Progenitor cell of endocrine pancreas (in vitro differentiated cells): ENCODE results near the gene SH3RF2. TPM values are rescaled to one million over a fixed set of nuclear protein-coding genes. Genes with fewer than 3 reads are reported as not detected.
"Not testable (repeated sequence)": the region's sequence is repeated elsewhere in the genome, so short reads cannot be mapped to it uniquely, and the experiment has no call there.

Source experiments
- DNase-seq: peaks from one replicate; pipeline ENCODE4 v3.0.0; 2021; ENCODE audit warnings: low spot score; ENCODE audit not compliant: unreplicated experiment
- H3K27ac Mint-ChIP-seq: 2 replicates; pipeline ENCODE4 v1.8.0; 2021; ENCODE audit warnings: mild to moderate bottlenecking, moderate library complexity, mixed read lengths
- H3K27me3 Mint-ChIP-seq: 2 replicates; pipeline ENCODE4 v1.8.0; 2021; ENCODE audit warnings: mixed read lengths
- H3K36me3 Mint-ChIP-seq: 2 replicates; pipeline ENCODE4 v1.8.0; 2022; ENCODE audit warnings: mixed read lengths; ENCODE audit not compliant: insufficient read depth
- H3K4me1 Mint-ChIP-seq: 2 replicates; pipeline ENCODE4 v1.8.0; 2021; ENCODE audit warnings: low read depth, mixed read lengths
- H3K4me3 Mint-ChIP-seq: 2 replicates; pipeline ENCODE4 v1.8.0; 2021; ENCODE audit warnings: low read depth, mild to moderate bottlenecking, moderate library complexity, mixed read lengths
- H3K9me3 Mint-ChIP-seq: 2 replicates; pipeline ENCODE4 v1.8.0; 2021; ENCODE audit warnings: low read depth, mixed read lengths
- long read RNA-seq: library from polyadenylated mRNA; unstranded; transcript quantifications from one replicate; pipeline ENCODE4 v2.0.0, GENCODE V29; 2020
- total RNA-seq: library from RNA; stranded (reverse); gene quantifications from 2 replicates; pipeline ENCODE4 v1.2.1, GENCODE V29; 2021
- TF ChIP-seq, protein P1 (sequence below): fragments of 200-600 bp; sonication (generic); IDR thresholded peaks from one replicate; pipeline ENCODE4 v1.5.0; 2021; ENCODE audit warnings: antibody characterized with exemption, mild to moderate bottlenecking; ENCODE audit not compliant: unreplicated experiment

Gene SH3RF2, protein sequence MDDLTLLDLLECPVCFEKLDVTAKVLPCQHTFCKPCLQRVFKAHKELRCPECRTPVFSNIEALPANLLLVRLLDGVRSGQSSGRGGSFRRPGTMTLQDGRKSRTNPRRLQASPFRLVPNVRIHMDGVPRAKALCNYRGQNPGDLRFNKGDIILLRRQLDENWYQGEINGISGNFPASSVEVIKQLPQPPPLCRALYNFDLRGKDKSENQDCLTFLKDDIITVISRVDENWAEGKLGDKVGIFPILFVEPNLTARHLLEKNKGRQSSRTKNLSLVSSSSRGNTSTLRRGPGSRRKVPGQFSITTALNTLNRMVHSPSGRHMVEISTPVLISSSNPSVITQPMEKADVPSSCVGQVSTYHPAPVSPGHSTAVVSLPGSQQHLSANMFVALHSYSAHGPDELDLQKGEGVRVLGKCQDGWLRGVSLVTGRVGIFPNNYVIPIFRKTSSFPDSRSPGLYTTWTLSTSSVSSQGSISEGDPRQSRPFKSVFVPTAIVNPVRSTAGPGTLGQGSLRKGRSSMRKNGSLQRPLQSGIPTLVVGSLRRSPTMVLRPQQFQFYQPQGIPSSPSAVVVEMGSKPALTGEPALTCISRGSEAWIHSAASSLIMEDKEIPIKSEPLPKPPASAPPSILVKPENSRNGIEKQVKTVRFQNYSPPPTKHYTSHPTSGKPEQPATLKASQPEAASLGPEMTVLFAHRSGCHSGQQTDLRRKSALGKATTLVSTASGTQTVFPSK
- total RNA-seq: 16.7 and 17.6 TPM in 2 replicates
- long read RNA-seq, partial matches to known transcripts: 10 of 20 reads
- long read RNA-seq, other reads (novel, unspliced or antisense): 9 of 20 reads

DNA sequence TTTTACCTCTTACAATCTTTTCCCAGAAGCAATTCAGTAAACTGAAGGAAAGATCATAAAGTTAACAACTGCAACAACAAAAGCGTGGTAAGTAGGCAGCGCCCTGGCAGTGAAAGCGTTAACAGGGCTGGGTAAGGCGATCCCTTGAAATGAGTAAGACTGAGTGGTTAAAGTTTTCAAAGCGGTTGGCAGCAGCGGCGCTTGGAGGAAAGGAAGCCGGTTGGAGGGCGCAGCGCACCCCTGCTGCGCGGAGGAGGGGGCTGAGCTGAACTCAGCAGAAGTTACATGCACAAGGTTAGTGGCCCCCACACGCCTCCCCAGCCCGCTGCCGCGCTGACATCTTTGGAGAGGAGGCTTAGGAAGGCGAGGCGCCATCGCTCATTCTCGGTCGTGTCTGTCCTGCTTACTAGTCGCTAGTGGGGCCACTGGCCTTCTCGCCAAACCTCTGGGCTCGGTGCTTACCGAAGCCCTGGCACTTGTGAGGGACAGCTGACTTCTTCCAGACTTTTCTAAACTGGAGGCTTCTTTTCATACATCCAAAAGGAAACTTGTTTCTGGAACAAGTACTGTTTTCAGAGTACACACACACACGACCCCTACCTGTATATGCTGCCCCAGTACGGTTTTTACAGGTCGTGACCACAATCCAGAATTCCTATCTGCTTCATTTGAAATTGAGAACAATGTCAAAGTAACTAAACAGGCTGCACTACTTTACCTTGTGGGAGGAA is at the start of gene SH3RF2:
TSS of gene SH3RF2 (plus strand) at position 178 of the 731 bp plus-strand sequence. CDS start 1,351 bp downstream, outside the sequence.
- Mint-ChIP-seq H3K27ac (peak within 1 kb of the TSS; percentile 79), H3K9me3 (no peaks in the 10 kb centered on the region), H3K4me1 (peaks cover 43% of the 10 kb centered on the region), H3K27me3 (no peaks in the 10 kb centered on the region), H3K4me3 (peak within 1 kb of the TSS; percentile 81), H3K36me3 (peaks cover 1% of the 10 kb centered on the region)
- DNase-seq: peak; percentile 48
- TF ChIP-seq, protein P1, sequence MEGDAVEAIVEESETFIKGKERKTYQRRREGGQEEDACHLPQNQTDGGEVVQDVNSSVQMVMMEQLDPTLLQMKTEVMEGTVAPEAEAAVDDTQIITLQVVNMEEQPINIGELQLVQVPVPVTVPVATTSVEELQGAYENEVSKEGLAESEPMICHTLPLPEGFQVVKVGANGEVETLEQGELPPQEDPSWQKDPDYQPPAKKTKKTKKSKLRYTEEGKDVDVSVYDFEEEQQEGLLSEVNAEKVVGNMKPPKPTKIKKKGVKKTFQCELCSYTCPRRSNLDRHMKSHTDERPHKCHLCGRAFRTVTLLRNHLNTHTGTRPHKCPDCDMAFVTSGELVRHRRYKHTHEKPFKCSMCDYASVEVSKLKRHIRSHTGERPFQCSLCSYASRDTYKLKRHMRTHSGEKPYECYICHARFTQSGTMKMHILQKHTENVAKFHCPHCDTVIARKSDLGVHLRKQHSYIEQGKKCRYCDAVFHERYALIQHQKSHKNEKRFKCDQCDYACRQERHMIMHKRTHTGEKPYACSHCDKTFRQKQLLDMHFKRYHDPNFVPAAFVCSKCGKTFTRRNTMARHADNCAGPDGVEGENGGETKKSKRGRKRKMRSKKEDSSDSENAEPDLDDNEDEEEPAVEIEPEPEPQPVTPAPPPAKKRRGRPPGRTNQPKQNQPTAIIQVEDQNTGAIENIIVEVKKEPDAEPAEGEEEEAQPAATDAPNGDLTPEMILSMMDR: no peak

DNA sequence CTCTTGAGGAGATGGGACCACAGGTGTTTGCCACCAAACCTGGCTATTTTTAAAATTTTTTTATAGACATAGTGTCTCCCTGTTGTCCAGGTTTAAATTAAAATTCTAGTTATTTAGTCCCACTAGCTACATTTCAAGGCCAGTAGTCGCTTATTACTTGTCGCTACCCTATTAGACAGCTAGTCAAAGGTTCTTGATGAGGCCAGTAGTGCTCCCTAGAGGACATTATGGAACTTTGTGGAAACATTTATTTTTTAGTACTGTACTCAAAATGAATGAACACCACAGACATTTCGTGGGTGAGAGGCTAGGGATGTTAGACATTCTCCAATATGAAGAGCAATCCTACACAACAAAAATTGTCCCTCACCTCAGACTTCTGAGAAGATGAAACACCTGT is 49.2 kb upstream of the SH3RF2 start:
- H3K36me3 Mint-ChIP-seq: no peaks in the 10 kb centered on the region
- no peaks in the 10 kb centered on the region for H3K27me3 Mint-ChIP-seq

DNA sequence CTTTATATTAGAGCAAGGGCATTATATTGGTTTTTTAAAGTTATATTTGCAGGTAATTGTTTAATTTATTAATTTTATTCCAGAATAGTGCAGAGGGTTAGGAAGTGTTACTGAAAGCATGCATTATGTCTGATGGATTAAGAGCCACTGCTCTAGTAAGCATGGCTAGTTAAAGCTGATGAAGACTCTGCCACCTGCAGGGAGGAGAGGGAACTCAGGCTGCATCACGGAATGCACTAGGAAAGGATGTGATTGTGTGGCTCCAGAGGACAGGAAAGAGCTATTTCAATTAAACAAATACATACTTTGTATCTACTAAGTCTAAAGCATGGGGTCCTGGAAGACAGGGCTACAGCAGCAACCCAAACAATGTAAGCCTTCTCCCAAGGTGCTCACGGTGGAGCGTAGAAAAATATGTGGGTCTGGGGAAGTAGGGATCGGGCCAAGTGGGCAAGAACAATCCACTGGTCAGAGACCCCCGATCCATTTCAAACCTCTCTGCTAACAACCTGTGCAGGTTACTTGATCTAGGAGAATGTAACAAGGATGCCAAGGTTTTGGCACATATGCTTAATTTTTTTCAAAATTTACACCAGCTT is 48.3 kb upstream of the SH3RF2 start:
- no peak overlapping the region for H3K4me3 Mint-ChIP-seq
- TF ChIP-seq, protein P1: peak; percentile 77
- H3K27ac Mint-ChIP-seq: no peak overlapping the region
- peaks cover 16% of the 10 kb centered on the region for H3K9me3 Mint-ChIP-seq
- H3K36me3 Mint-ChIP-seq: no peaks in the 10 kb centered on the region
- peak; percentile 21 for DNase-seq
- no peaks in the 10 kb centered on the region for H3K4me1 Mint-ChIP-seq
- no peaks in the 10 kb centered on the region for H3K27me3 Mint-ChIP-seq

More for the DNA sequence above, 49.2 kb upstream of the SH3RF2 start:
- no peaks in the 10 kb centered on the region for H3K4me1 Mint-ChIP-seq
- no peak for DNase-seq
- TF ChIP-seq, protein P1: no peak
- H3K9me3 Mint-ChIP-seq: peaks cover 14% of the 10 kb centered on the region
- no peak overlapping the region for H3K27ac Mint-ChIP-seq
- no peak overlapping the region for H3K4me3 Mint-ChIP-seq

DNA sequence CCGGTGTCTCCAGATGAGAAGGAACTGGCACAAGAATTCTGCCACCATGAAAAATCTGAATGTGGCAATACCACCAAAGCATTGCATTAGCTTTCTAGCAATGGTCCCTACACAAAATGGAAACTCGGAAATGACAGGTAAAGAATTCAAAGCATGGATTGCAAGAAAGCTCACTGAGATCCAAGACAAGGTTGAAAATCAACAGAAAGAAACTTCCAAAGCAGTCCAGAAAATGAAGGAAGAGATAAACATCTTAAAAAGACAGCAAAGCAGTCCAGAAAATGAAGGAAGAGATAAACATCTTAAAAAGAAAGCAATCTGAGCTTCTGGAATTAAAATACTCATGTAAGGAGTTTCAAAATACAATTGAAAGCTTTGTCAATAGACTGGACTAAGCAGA is 46.8 kb upstream of the SH3RF2 start:
- no peaks in the 10 kb centered on the region for H3K36me3 Mint-ChIP-seq
- peaks cover 17% of the 10 kb centered on the region for H3K9me3 Mint-ChIP-seq
- no peak for DNase-seq
- H3K4me3 Mint-ChIP-seq: no peak overlapping the region
- TF ChIP-seq, protein P1: no peak
- H3K27ac Mint-ChIP-seq: no peak overlapping the region
- H3K27me3 Mint-ChIP-seq: no peaks in the 10 kb centered on the region
- no peaks in the 10 kb centered on the region for H3K4me1 Mint-ChIP-seq

DNA sequence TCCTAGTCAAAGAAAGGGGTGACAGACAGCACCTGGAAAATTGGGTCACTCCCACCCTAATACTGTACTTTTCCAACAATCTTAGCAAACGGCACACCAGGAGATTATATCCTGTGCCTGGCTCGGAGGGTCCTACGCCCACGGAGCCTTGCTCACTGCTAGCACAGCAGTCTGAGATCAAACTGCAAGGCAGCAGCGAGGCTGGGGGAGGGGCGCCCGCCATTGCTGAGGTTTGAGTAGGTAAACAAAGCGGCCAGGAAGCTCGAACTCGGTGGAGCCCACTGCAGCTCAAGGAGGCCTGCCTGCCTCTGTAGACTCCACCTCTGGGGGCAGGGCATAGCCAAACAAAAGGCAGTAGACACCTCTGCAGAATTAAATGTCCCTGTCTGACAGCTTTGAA is 45.0 kb upstream of the SH3RF2 start:
- H3K4me3 Mint-ChIP-seq, H3K4me1 Mint-ChIP-seq, H3K36me3 Mint-ChIP-seq, H3K27me3 Mint-ChIP-seq, H3K27ac Mint-ChIP-seq, DNase-seq: not testable (repeated sequence)
- peaks cover 22% of the 10 kb centered on the region for H3K9me3 Mint-ChIP-seq
